C4-2B (cell line): ENCODE measurements around the gene MAPK7.

ENCODE experiments used
- H3K27ac ChIP-seq: fragments of 450-650 bp; 2 replicates; pipeline ENCODE4 v1.5.1; 2017
- CTCF ChIP-seq: fragments of 450-650 bp; conservative IDR thresholded peaks from 2 replicates; pipeline ENCODE4 v1.5.1; 2017; ENCODE audit warnings: mild to moderate bottlenecking
- ZFX ChIP-seq: fragments of 450-650 bp; IDR thresholded peaks from 2 replicates; pipeline ENCODE4 v1.6.1; 2017

Gene MAPK7

GRCh38 chr17:19383681-19384470, 5.6 kb downstream of the MAPK7 start:
- no peak overlapping the region for H3K27ac ChIP-seq
- TF ChIP-seq ZFX (no peak), CTCF (no peak)

GRCh38 chr17:19384723-19385391, 6.6 kb downstream of the MAPK7 start:
- no peak overlapping the region for H3K27ac ChIP-seq
- TF ChIP-seq CTCF (no peak), ZFX (no peak)

- TF ChIP-seq CTCF = no peak
- TF ChIP-seq ZFX = no peak
- no peak overlapping the region for H3K27ac ChIP-seq
Observed at GRCh38 chr17:19385521-19385983, 7.3 kb downstream of the MAPK7 start.

- no peak overlapping the region for H3K27ac ChIP-seq
- TF ChIP-seq ZFX (no peak), CTCF (no peak)
Observed at GRCh38 chr17:19386051-19386929, 8.0 kb downstream of the MAPK7 start.

- TF ChIP-seq ZFX (no peak), CTCF (no peak)
- peak within 1 kb of the TSS; percentile 15 for H3K27ac ChIP-seq
Observed at GRCh38 chr17:19386974-19387920, 8.9 kb downstream of the MAPK7 start, which contains the start of gene MFAP4. TSS of gene MFAP4 (minus strand) at chr17:19387190. CDS start at chr17:19387155, 35 bp downstream.

- peak overlapping the region; percentile 15 for H3K27ac ChIP-seq
- no peak for TF ChIP-seq CTCF
Observed at GRCh38 chr17:19387921-19388521, 9.7 kb downstream of the MAPK7 start.
